Choroid plexus epithelial cell (primary cell): ENCODE results near the gene METRN.

Experiments
- DNase-seq: peaks from one replicate; pipeline ENCODE4 v3.0.0-alpha.2; 2010; ENCODE audit warnings: low read depth
- H3K4me3 ChIP-seq: 2 replicates; pipeline ENCODE4 v1.5.1; 2011; ENCODE audit warnings: low read depth, mild to moderate bottlenecking, control low read depth, low read length, moderate library complexity
- TF ChIP-seq, protein P1 (sequence below): conservative IDR thresholded peaks from 2 replicates; pipeline ENCODE4 v1.5.1; 2011; ENCODE audit warnings: low read depth, mild to moderate bottlenecking, control low read depth, inconsistent platforms, low read length, moderate library complexity

Gene METRN

DNA sequence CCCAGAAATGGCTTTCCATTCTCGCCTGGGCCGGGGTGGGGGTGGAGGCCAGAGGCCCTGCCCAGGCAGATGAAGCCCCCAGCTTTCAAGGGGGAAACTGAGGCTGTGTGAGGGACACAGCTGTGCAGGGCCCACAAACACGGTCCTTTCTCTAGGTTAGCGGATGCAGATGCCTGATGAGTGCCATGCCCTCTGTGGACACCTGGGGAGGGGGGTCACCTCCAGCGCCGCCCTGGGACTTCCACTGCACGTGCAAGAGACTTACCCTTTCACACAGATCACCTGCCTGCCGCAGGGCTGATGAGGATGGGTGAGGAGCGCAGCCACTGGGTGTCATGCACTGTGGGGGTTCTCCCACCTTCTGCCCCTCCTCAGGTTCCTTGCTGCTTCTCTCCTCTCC, 3.5 kb downstream of the METRN start:
- H3K4me3 ChIP-seq, result no peak overlapping the region
- TF ChIP-seq, protein P1, sequence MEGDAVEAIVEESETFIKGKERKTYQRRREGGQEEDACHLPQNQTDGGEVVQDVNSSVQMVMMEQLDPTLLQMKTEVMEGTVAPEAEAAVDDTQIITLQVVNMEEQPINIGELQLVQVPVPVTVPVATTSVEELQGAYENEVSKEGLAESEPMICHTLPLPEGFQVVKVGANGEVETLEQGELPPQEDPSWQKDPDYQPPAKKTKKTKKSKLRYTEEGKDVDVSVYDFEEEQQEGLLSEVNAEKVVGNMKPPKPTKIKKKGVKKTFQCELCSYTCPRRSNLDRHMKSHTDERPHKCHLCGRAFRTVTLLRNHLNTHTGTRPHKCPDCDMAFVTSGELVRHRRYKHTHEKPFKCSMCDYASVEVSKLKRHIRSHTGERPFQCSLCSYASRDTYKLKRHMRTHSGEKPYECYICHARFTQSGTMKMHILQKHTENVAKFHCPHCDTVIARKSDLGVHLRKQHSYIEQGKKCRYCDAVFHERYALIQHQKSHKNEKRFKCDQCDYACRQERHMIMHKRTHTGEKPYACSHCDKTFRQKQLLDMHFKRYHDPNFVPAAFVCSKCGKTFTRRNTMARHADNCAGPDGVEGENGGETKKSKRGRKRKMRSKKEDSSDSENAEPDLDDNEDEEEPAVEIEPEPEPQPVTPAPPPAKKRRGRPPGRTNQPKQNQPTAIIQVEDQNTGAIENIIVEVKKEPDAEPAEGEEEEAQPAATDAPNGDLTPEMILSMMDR, result no peak
- DNase-seq, result no peak

DNA sequence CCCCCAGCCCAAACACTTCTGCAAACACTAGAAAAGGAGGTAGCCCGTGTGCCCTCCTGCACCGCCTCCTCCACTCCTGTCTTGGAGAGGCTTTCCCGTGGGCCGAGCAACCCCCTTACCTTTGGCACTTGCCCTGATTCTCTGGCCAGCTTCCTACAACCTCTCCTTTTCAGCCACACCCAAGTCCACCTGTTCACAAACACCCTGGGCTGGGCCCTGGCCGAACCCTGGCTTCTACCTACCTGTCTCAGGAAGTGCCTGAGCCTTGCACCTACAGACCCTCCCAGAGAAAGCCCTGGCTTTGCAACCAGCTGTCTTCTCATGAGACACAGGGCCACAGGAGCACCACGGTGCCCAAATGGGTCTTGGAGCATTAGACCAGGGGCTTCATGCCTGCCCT, 4.0 kb downstream of the METRN start:
- no peak overlapping the region for H3K4me3 ChIP-seq
- TF ChIP-seq, protein P1, result no peak
- no peak for DNase-seq

DNA sequence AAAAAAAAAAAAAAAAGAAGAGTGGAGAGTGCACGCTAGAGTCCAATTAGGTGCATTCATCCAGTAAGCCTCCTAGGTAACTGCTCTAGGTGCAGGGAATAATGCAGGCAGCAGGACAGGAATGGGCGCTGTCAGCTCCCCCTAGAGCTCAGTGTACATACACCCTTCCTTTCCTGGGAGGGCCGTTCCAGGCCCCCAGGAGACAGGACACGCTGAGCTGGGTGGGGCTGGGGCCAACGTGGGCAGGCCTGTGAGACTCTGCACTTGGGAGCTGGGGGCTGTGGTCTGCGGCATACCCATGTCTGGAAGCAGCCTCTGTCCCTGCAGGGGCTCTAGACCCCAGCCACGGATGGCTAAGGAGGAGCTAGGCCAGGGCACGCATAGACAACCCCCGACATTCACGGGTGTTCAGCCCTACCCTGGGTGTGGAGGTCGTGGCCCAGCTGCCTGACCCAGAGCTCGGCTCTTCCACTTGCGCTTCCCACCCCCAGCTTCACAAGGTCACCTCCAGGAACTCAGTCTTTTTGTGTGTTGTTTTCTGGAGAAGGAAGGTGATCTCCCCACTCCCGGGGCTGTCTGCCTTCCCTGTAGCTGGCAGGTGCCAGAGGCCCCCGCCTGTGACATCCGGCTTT, 5.0 kb downstream of the METRN start:
- H3K4me3 ChIP-seq, result peak overlapping the region; percentile 73
- TF ChIP-seq, protein P1, result peak; percentile 43
- DNase-seq, result no peak

DNA sequence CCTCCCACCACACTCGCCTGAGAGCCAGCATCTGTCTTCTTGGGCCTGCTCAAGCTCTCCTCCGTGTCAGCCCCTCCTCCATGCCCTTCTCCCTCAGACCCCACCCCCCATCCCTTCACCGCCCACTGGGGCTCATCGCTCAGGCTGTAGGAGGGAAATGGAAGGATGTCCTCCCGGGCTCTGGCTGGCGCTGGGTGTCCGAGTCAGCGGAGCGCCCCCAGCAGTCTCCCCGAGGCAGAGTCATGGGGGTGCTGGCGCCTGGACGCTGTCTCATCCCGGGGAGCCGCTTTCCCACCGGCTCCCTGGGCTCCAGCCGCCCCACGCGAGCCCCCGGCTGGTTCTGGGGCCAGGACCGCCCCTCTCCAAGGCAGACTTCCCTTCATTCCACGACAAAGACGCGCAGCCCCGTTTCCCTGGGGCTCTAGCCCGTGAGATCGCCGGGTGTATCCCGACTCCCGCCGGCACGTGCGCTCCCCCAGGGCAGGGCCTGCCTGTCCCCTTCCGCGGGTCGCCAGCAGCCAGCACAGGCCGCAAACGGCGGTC, 5.6 kb downstream of the METRN start:
- peak; percentile 76 for DNase-seq
- peak overlapping the region; percentile 73 for H3K4me3 ChIP-seq
- TF ChIP-seq, protein P1, result peak; percentile 35

DNA sequence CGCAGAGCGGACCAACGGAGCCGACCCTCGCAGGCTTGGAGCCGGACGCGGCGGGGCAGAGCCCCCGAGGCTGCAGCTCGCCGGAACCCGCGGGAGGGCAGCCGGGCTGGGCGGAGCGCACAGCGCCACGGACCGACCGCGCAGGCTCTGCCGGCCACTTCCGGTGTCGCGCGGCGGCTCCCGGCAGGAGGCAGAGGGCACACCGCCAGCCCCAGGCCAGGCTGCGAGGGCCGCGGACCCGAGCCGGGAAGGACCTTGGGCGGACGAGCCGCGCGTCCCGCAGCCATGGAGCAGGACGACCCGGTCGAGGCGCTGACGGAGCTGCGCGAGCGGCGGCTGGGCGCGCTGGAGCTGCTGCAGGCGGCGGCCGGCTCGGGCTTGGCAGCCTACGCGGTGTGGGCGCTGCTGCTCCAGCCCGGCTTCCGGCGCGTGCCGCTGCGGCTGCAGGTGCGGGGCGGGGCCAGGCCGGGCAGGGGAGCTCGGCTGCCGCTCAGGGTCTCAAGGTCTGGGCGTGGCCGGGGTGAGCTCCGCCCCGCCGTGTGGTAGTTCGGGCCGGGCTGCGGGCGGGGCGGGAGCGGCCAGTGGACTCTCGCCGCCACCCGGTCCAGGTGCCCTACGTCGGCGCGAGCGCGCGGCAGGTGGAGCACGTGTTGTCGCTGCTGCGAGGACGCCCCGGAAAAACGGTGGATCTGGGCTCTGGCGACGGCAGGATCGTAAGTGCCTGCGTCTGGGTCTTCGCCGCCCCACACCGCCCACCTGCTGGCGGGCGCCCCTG, 6.3 kb downstream of the METRN start, which contains the start of gene ANTKMT:
TSS of gene ANTKMT (plus strand) at position 157 of the 775 bp plus-strand sequence. CDS start at position 286, 129 bp downstream.
- peak within 1 kb of the TSS; percentile 73 for H3K4me3 ChIP-seq
- DNase-seq, result peak; percentile 69
- TF ChIP-seq, protein P1, result no peak

DNA sequence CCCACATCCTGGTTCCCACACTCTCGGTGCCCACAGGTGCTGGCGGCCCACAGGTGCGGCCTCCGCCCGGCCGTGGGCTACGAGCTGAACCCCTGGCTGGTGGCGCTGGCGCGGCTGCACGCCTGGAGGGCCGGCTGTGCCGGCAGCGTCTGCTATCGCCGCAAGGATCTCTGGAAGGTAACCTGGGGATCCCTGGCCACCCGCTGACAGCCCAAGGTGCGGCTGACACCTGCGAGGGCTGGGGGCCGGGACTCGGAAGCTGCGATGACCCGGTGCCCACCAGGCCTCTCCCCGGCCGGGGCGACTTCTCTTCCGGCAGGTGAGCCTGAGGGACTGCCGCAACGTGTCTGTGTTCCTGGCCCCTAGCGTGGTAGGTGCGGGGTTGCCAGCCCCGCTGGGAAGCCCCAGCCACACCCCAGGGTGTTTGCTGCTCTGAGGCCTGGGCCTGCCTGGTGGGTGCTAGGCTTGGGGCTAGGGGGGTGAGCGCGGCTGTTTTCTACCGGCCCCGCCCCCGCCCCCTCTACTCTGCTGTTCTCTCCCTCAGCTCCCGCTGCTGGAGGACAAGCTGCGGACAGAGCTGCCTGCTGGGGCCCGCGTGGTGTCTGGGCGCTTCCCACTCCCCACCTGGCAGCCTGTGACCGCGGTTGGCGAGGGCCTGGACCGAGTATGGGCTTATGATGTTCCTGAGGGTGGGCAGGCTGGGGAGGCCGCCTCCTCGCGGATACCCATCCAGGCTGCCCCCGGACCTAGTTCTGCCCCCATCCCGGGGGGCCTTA, 7.0 kb downstream of the METRN start:
- TF ChIP-seq, protein P1, result no peak
- peak overlapping the region; percentile 73 for H3K4me3 ChIP-seq
- no peak for DNase-seq
